Measurements from ENCODE around the gene NAV2. TPM values are rescaled to one million over a fixed set of nuclear protein-coding genes. Genes with fewer than 3 reads are reported as not detected.
A peak's percentile ranks its signal among the peaks of the same experiment; 100 is the strongest.

NAV2 gene
- polyA plus RNA-seq, 1 donor from 2014 or later = 3.0 TPM

- peak; percentile 8 for TF ChIP-seq CTCF (IDR thresholded peaks at IDR 0.05; ENCODE audit: poor library complexity, severe bottlenecking)
- no peak for TF ChIP-seq REST (IDR thresholded peaks at IDR 0.05; ENCODE audit: borderline replicate concordance)
- Histone ChIP-seq H3K4me3 (ENCODE audit: low read length) (peak overlapping the region; percentile 52), H3K4me2 (ENCODE audit: low read length) (no peak overlapping the region)
Observed at GRCh38 chr11:20132667-20133039, 420.0 kb downstream of the NAV2 start.

GRCh38 chr11:20134991-20135736 lies 422.5 kb downstream of the NAV2 start:
- TF ChIP-seq SMC3 (conservative IDR thresholded peaks at IDR 0.05; ENCODE audit: poor library complexity) (no peak), CTCF (IDR thresholded peaks at IDR 0.05; ENCODE audit: poor library complexity, severe bottlenecking) (no peak), TAF1 (IDR thresholded peaks at IDR 0.05; ENCODE audit: low read depth) (no peak), EP300 (conservative IDR thresholded peaks at IDR 0.05; ENCODE audit: poor library complexity, severe bottlenecking) (no peak), EZH2 (IDR thresholded peaks at IDR 0.05; ENCODE audit: borderline replicate concordance, insufficient read depth, low read length, poor library complexity, severe bottlenecking) (no peak), MXI1 (conservative IDR thresholded peaks at IDR 0.05; ENCODE audit: poor library complexity, severe bottlenecking) (no peak), REST (IDR thresholded peaks at IDR 0.05; ENCODE audit: borderline replicate concordance) (no peak), RAD21 (conservative IDR thresholded peaks at IDR 0.05) (no peak), POLR2AphosphoS5 (IDR thresholded peaks at IDR 0.05) (no peak)
- Histone ChIP-seq H4K20me1 (ENCODE audit: insufficient read depth) (no peaks in the 10 kb centered on the region), H3K9ac (ENCODE audit: low read length) (no peak overlapping the region), H2AFZ (ENCODE audit: low read depth, low read length) (no peak overlapping the region), H3K79me2 (replicated peaks; ENCODE audit: insufficient read depth, low read length) (no peaks in the 10 kb centered on the region), H3K27me3 (ENCODE audit: insufficient read depth, low read depth, low read length) (peaks cover 26% of the 10 kb centered on the region), H3F3A (ENCODE audit: insufficient read depth, low read length, poor library complexity, severe bottlenecking) (no peaks in the 10 kb centered on the region), H3K4me3 (ENCODE audit: low read length) (no peak overlapping the region), H3K4me2 (ENCODE audit: low read length) (no peak overlapping the region), H3K36me3 (ENCODE audit: insufficient read depth, low read length) (no peaks in the 10 kb centered on the region), H3K9me2 (ENCODE audit: insufficient read depth, low read length) (no peaks in the 10 kb centered on the region), H3K27ac (ENCODE audit: low read length) (no peak overlapping the region), H3K9me3 (ENCODE audit: low read length) (no peaks in the 10 kb centered on the region)

More at GRCh38 chr11:20132667-20133039, 420.0 kb downstream of the NAV2 start:
- Histone ChIP-seq H3F3A (ENCODE audit: insufficient read depth, low read length, poor library complexity, severe bottlenecking) (no peaks in the 10 kb centered on the region), H3K9ac (ENCODE audit: low read length) (no peak overlapping the region), H3K36me3 (ENCODE audit: insufficient read depth, low read length) (no peaks in the 10 kb centered on the region), H4K20me1 (ENCODE audit: insufficient read depth) (no peaks in the 10 kb centered on the region), H3K79me2 (replicated peaks; ENCODE audit: insufficient read depth, low read length) (no peaks in the 10 kb centered on the region), H3K27me3 (ENCODE audit: insufficient read depth, low read depth, low read length) (peaks cover 26% of the 10 kb centered on the region), H3K9me2 (ENCODE audit: insufficient read depth, low read length) (no peaks in the 10 kb centered on the region), H3K27ac (ENCODE audit: low read length) (no peak overlapping the region), H3K9me3 (ENCODE audit: low read length) (no peaks in the 10 kb centered on the region), H2AFZ (ENCODE audit: low read depth, low read length) (no peak overlapping the region)

Data from neural cell (in vitro differentiated cells).